GM21381 (cell line): ENCODE data around the gene CREG2.

Experiments used
- ATAC-seq: cut with Tn5 transposase; IDR thresholded peaks from one replicate; pipeline ENCODE4 v1.9.1; 2021; ENCODE audit warnings: mild to moderate bottlenecking, moderate library complexity; ENCODE audit not compliant: unreplicated experiment

CREG2 gene, protein sequence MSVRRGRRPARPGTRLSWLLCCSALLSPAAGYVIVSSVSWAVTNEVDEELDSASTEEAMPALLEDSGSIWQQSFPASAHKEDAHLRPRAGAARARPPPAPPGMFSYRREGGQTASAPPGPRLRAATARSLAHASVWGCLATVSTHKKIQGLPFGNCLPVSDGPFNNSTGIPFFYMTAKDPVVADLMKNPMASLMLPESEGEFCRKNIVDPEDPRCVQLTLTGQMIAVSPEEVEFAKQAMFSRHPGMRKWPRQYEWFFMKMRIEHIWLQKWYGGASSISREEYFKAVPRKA

DNA sequence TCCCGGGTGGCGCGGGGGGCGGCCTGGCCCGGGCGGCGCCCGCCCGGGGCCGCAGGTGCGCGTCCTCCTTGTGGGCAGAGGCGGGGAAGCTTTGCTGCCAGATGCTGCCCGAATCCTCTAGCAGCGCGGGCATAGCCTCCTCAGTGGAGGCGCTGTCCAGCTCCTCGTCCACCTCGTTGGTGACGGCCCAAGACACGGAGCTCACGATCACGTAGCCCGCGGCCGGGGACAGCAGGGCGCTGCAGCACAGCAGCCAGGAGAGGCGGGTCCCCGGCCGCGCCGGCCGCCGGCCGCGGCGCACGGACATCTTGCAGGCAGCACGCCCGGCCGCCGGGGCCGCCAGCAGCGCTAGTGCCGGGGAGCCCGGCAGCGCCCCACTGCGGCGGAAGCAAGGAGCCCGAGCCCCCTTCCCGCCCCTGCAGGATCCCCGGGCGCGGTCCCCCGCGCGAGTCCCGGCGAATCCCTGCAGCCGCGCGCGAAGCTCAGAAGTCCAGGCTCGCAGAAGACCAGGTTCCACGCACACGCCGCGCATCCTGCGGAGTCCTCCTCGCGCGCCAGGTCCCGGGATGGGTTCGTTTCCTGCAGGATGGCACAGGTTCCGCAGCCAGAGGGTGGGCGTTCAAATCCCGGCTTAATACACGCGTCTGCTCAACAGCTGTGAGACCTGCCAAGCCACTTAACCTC, at the start of gene CREG2:
TSS of gene CREG2 (minus strand) at position 353 of the 684 bp plus-strand sequence. CDS start at position 307, 46 bp downstream.
- ATAC-seq: no peak

DNA sequence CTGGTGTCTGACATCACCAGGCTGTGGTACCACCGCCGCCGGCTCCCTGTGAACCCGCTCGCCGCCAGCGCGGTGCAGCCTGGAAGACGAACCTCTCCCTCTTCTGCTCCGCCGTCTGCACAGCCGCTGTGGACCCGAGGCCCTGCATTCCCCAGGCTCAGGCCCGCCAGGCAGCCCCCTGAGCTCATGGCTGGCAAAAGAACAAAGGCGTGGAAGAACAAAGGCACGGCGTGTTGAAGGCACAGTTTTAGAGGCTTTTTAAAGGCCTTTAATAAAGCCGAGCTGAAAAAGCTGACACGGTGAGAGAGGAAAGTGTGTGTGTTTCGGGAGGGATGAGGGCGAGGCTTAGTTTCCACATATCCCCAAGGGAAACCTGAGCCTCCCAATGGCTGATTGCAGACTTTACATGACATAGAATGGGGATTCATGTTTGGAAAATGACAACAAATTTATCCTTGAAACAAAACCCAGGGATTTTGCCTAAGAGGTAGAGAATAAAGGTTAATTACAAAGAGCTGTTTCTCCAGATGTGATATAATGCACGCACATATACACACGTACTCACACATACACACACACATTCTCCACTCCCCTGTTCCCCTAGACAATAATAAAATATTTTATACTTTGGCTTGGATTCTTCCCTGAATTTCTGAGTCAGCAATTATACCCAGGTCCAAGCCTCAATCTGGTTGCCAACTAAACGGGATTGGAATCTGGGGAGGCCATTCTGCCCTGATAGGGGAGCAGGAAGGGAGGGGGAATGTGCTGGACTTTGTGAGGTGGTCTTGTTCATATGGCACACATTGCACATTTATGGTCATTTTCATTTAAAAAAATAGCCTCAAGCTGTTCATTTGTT, 47.9 kb upstream of the CREG2 start:
- no peak for ATAC-seq

DNA sequence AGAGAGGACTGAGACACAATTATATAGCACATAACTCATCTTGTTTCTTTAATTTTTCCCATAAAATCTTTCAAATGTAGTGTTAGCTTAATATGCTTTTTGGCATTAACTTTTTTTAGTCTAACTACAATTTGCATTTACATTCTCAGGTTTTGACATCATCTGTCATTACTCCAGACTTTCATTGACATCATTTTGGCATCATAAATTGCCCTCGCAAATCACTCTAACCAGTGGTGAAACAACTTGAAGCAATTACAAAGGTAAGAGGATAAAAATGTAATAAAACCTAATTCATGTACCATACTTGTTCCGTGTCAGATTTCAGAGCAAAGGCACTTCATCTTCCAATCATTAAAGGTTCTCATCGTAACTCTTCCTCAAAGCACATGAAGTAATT, 46.2 kb upstream of the CREG2 start:
- no peak for ATAC-seq

DNA sequence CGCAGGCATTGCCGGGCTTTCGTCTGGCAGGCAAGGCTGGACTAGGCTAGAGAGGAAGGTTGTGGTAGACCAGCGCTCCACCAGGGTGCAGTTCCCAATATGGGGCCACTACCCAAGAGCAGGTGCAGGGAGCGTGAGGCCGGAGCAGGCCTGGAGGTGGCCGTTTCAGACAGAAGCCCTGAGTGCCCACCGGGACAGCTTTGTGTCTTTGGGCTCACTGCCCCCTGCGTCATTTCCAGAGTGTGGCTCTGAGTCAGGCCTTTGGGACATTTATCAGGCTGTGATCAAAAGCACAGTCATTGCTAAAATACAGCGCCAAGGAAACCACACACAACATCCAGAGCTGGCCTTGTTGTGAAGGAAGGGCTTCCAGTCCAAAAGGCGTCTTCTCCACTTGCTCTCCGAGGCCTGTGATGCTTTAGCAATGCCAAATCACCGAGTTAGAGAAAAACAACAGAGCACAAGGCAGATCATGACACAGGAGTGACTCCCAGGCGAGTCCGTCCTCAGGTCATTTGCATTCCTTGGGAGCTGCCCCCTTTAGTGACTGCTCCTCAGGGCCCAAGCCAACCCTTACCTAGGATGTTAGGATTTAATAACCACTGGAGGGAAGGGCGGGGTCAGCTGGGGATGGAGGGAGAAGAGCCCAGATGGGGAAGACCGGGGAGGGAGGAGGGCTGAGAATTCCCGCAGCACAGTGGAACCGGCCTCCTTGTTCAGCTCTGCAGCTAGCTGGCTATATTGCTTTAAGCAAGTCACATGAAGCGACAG, 45.3 kb upstream of the CREG2 start:
- ATAC-seq: no peak

DNA sequence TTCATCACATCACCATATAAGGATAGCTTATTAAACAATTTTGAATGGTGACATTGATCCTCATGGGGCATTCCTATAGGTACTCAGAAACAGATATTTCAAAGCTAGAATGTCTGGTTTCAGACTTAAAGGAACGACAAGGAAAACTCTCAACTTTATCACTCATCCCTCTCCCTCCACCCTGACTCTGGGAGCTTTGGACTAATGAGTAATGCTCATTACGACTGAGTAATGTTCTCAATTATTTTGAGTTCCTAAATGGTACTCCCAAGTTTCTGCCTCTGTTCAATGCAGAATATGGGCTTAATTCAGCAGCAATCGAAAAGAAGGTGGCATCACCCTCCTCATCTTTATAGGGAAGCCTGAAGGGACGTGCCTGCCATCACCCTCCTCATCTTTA, 44.2 kb upstream of the CREG2 start:
- no peak for ATAC-seq

DNA sequence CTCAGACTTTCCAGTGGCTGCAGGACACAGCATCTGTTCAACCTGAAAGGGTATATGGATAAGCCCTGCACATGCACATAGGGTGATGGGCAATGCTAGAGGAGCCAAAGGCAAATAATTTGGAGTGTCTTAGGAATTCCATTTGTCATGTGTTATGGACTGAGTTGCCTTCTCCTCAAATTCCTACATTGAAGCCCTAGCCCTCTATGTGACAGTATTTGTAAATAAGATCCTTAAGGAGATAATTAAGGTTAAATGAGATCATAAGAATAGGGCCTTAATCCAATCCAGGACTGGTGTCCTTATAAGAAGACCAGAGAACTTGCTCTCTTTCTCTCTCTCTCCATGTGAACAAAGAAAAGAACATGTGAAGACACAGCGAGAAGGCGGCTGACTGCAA, 42.9 kb upstream of the CREG2 start:
- ATAC-seq: no peak

DNA sequence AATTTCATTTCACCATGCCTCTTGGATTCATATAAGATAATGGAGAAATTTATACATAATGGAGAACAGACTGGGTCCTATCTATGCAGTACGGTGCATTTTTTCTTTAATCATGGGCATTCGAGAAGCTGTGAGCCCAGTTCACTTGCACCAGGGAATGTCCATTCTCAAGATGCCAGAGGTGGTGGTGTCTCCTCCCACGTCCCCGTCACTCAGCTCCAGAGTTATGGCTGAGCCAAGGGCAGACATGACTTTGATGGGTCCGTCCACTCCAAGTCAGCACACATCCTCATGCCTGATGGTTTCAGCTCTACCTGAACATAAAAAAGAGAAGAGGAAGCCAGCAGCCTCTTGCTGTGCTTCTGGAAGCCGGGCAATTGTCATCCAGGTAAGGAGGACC, 42.1 kb upstream of the CREG2 start:
- ATAC-seq: no peak

DNA sequence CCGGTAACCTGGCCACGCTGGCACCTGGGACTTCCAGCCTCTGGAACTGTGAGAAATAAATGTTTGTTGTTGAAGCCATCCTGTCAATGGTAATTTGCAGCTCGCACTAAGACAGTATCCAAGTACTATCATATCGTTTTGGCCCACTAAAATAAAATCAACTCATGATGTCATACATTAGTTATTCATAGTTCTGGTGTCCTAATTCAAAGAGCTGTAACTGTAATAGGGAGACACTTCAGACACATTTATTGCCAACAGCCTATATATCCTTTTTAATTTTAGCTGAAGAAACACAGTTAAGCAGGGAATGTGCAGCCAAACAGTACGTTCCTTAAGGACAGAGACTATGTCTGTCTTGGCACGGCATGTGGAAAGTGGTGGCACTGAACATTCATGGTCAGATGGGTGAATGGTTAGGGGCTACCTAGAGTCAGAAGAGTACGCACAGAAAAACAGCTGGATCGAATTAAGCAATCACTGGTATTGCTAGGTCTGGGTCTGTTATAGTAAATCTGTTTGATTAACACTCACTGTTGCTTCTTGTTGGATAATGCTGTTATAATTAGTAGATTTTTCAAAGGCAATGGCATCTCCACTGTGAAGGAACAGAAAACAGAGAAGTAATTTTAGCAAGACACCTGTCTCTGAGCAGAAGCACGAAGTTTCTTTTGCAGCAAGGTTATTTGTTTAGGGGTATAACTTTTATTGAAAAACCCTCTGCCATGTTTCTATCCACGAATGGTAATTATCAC, 41.3 kb upstream of the CREG2 start:
- no peak for ATAC-seq

DNA sequence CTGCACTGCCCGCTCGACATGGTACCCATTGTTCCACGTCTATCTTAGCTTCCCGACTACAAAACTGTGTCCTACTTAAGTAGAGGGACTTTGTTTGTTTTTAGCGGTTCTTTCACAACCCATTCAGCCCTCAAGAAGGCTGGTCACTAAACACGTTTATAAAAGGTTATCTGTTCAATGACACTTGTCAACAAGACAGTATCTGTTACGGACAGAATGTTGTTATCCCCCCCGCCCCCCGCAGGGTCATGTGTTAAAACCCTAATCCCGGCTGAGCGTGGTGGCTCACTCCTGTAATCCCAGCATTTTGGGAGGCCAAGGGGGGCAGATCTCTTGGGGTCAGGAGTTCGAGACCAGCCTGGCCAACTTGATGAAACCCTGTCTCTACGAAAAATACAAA, 40.4 kb upstream of the CREG2 start:
- ATAC-seq: no peak

DNA sequence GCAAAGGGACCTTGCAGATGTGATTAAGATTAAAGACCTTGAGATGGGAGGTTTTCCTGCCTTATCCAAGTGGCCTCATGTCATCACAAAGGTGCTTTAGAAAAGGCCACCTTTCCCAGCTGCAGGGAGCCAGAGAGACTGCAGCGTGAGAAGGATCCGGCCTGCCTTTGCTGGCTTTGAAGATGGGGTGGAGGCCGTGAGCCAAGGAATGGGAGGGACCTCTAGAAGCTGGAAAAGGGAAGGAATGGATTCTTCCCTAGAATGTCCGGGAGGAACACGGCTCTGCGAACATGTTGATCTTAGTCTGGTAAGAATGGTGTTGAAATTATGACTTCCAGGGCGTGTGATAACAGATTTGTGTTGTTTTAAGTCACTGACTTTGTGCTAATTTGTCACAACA, 39.9 kb upstream of the CREG2 start:
- ATAC-seq: no peak

DNA sequence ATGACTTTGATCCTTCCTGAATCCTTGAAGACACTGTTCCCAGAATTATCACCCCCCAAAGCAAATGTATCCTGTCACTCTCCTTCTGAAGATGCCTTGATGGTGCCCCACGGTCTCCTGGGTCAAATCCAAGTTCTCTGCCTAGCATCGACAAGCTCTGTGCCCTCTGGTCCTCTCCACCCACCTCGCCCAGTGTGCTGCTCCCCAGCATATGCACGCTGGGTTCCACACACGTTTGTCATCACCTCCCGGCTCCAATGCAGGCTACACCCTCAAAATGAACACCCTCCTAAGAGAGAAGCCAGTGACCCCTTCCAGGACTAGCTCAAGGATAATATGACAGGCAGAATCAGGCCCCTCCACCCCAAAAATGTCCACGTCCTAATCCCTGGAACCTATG, 39.5 kb upstream of the CREG2 start:
- ATAC-seq: no peak

DNA sequence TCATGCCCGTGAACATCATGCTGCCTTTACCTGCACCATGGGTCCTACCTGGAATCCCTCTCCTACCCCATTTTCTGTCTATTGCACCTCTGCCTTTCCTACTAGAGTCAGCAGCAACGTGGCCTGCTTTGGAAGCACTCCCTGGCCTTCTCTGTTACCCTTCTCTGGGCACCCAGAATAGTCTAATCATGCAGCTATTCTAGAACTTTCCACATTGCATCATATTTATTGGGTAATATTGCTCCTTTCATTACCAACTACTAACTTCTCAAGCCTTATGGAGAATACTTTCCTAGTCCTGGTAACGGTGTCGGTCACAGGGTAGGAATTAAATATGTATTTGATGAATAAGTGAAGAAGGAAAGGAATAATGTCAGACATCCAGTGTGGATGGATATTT, 33.3 kb upstream of the CREG2 start:
- ATAC-seq: no peak

DNA sequence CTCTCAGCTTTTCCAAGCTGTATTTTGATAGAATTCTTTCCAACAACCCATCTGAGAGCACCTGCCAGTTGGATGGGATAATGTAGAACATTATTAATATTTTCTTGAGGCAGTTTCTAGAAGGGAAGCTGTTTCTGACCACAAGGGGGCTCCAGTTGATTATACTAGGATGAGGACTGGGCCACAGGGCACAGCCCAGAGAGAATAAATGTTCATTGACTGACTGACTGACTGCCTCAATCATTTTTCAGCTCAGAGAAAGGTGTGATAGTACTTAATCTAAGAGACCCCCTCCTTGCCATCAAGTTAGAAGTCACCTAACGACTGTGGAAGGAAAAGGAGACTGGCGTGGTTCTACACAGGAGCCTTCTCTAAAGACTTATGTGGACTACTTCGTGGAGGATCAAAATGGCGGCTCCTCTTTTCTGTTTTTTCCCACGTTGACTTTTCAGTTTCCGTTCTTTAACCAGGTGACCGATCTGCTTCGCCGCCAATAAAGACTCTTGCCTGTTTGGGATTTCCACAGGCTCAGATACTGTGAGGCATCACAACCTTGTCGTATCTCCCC, 31.9 kb upstream of the CREG2 start:
- no peak for ATAC-seq

DNA sequence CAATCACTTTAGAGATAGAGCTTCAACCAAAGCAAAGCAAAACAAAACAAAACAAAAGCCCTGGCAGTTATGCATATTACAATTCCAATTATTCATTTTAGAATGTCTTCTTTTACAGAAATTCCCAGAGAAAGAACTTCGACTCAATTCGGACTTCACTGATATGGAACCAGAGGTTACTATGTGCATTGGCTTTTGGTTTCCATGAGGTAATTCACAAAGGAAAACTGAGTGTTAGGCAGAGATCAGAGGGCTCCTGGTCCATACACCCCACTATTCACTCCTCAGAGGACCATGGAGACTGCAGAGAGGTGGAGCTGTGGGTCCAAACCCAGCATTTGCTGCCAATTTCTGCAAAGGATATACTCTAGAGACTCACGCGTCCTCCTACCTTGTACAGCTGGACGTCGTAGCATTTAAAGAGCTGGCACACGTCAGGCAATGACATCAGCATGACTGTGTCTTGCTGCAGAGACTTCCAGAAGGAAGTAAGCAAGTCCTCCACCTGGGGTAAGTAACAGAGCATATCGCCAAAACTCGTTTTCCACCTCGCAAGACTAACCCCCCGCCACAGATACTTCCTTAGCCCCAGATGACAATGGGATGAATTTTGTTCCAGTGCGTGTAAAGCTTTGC, 31.3 kb upstream of the CREG2 start:
- ATAC-seq: no peak

DNA sequence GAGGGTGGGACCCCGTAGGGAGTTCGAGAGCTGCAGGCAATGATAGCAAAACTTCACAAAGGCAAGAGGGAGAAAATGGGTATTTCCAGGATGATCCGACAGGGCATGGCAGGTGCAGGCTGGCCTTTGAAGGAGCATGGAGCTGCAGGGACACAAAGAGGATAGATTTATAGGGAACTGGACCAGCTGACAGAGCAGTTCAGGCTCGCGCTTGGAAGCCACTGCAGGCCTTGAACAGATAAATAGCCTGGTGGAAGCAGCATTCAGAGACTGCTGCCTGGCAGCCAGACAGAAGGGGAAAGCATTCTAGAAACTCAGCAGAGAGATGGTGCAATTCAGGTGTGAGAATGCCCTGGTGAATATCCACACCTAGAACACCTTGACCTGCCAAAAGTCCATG, 29.3 kb upstream of the CREG2 start:
- no peak for ATAC-seq

DNA sequence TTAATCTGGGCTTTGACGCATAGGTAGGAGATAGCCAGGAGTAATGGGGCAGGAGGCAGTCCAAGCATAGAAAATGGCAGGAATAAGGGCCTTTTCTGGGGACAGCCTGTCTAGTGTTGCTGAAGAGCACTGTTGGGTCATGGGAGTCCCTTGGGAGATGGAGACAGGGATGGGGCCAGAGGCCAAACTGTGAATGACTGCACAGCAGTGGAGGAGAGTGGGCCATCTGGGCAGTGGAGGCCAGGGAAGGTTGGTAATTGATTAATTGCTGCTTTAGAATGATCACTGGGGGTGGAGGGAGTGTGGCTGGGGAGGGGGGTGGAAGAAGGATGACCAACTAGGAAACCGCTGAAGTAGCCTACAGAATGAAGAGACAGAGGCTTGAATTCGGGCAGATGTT, 28.6 kb upstream of the CREG2 start:
- ATAC-seq: no peak

DNA sequence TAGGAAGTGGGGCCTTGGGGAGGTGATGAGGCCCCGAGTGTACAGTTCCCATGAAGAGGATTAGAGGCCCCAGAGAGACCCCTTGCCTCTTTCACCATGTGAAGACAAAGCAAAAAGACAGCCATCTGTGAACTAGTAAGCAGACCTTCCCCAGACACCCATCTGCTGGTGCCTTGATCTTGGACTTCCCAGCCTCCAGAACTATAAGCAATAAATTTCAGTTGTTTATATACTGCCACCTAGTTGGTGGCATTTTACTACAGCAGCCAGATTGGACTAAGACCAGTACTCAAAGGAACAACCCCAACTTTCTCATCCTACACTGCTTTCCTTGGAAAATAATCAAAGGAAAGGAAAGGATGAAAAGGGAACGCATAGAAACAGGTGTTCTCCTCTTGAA, 27.9 kb upstream of the CREG2 start:
- ATAC-seq: no peak

DNA sequence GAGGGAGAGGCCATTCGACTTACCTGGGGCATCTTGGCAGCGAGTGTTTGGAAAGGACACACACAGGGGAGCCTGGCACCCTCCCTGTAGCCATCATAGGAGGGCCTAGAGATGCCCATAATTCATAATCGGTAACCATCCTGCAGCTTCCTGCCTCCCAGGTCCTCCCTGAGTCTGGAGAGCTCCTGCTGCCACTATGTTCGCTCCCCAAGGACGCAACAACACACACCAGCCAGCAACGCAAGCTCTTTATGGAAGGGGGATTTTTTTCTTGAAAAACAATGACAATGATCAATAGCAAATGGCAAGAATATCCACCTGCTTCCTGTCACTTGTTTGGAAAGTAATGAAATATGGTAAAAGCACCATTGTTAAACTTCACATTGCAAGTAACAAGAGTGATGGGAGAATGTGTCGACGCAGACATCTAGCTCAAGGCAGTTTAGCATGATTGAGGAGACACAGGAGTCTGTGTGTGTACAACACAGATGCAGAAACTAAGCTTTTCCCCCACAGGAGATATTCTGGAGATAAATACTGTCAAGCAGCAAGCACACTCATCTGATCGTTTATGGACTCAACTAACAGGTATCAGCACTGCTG, 24.9 kb upstream of the CREG2 start:
- no peak for ATAC-seq

DNA sequence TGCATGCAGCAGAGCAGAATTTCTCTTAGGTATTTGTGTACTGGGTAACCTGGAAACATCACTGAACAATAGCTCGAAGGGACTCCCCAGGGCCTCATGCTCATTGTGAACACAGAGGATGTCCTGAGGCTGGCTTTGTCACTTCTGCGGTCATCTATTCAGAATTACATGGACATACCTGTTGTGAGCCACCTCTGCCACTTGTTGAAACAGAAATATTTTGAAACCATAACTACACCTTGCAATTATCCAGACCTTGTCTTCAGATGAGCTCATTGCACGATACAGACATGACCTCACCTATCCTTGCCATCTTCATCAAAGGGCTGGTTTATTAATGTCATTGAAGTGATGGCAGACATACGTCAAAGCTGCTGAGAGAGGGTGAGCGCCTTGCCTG, 23.4 kb upstream of the CREG2 start:
- ATAC-seq: no peak
